Hematopoietic multipotent progenitor cell (in vitro differentiated cells): ENCODE results near the gene ENKUR. TPM values are rescaled to one million over a fixed set of nuclear protein-coding genes. Genes with fewer than 3 reads are reported as not detected.
"Not testable (repeated sequence)": the region's sequence is repeated elsewhere in the genome, so short reads cannot be mapped to it uniquely, and the experiment has no call there.

Source experiments
- DNase-seq, 3 donors: peaks; one replicate each; pipeline ENCODE4 v3.0.0-alpha.2; 2011 to 2015; ENCODE audit warnings: low read depth in 2 of 3, low spot score in 2 of 3
- total RNA-seq: library from RNA; depleted of rRNA; stranded (reverse); fragments of >200 nt; gene quantifications from one replicate; pipeline ENCODE4 v1.2.3, GENCODE V29; 2012

ENKUR gene
- total RNA-seq, 1 donor, result under 0.01 TPM

- DNase-seq, result no peak
Observed at GRCh38 chr10:24979685-24980084, 36.3 kb downstream of the ENKUR start.

GRCh38 chr10:24974976-24975375 lies 41.0 kb downstream of the ENKUR start:
- no peak for DNase-seq

- no peak for DNase-seq
Observed at GRCh38 chr10:24973163-24973562, 42.8 kb downstream of the ENKUR start.

DNA sequence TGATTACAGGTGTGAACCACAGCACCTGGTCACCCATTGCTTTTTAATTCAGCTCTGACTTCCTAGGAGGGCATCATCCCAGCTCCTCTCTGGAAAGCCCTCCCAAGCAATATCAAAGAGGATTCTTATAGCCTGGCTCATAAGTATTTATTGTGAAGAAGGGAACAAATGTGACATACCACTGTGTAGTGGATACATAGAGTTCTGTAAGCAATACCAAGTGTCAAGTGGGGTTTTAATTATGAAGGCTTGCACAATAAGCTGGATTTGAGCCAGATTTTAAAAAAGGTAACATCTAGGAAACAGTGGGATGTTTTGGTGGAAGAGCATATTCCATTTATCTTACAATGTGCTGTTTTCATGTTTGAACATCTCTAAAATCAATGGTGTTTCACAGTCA lies 44.6 kb downstream of the ENKUR start:
- no peak for DNase-seq

DNA sequence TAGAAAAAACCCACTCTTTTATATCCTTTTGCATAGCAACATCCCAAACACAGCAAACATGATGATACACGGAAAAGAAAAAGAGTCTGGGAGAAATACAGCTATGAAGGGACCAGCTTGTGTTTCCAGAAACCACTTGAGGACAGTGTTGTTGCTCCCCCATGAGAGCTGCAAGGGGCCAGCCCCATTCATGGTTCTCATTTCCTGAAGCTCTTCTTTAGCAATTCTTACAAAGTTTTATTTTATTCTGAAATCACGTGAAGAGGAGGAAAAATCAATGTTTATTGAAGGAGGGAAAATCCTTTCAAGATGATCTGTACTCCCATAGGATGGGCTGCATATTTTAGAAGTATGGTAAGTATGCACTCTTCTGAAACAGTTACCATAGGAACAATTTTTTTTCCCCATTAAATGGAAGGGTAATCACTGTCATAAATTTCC lies 46.1 kb downstream of the ENKUR start:
- DNase-seq, result no peak

DNA sequence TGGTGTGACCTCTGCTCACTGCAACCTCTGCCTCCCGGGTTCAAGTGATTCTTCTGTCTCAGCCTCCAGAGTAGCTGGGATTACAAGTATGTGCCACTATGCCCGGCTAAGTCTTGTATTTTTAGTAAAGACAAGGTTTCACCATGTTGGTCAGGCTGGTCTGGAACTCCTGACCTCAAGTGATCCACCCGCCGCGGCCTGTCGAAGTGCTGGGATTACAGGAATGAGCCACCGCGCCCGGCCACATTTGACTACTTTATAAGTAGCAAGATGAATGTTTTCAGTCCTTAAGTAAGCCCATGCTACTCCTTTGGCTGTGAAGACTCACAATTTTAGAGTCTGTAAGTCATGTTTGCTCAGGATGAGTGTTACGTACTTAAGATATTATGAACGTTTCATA lies 47.0 kb downstream of the ENKUR start:
- not testable (repeated sequence) for DNase-seq

DNA sequence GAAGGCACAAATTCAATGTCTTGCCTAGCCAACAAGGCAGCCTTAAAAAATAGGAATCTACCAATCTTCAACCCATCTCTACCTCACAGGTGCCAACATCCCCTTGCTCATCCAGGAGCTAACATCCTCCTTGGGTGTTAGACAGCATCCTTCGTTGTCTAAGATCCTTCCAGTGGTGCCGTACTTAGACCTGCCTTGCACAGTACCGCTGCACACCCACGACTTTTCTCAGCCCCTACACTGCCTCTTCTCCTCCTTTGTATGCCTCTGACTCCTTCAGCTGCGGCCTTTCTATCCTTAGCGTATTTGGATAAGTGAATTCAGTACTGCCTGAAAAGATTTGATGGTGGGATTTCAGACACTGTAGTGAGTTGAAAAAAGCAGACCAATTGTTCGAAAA lies 47.6 kb downstream of the ENKUR start:
- no peak for DNase-seq

DNA sequence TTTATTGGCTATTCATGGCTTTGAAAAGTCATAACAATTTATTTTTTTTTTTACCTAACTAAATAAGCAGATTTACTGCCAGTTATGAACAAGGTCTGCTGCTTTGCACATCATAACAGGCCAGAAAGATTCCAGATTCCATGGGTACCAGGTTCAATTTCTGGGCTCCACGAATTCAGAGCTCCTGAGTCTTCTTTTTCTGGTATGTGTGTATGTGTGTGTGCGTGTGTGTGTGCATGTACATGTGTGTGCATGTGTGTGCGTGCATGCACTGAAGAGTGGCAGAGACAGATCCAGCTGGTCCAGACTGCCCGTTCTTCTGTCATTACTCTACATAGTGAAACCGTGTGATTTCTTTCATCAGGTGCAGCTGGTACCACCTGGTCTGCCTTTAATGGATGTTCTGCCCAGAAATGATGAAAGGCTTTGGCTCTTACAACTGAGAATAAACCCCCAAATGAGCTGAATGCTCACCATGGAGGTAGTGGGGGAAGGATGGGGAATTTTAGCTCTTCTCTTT lies 48.9 kb downstream of the ENKUR start:
- DNase-seq, result no peak

GRCh38 chr10:24965051-24965450 lies 50.9 kb downstream of the ENKUR start:
- DNase-seq, result no peak

DNA sequence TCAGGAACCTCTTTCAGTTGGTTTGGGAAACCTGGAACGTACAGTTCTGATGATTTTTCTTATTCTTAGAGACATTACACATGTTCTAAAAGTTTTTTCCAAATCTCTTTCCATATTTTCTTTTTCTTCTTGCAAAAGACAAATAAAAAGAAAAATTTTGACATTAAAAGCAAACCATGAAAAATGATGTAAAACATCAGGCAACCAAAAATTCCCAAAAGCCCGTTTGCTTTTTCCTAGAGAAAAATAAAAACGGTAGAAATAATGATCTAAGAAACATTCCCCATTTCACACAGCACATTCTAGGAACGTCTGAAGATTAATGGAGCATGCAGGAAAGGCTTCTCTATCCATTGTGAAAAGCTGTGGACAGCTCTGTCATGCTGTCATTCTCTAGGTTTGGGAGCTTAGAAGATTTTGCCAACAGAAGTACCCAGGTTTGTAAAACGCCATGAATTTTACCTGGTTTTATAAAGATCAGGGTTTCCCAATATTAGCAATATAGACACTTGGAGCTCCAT lies 52.4 kb downstream of the ENKUR start:
- DNase-seq, result no peak

DNA sequence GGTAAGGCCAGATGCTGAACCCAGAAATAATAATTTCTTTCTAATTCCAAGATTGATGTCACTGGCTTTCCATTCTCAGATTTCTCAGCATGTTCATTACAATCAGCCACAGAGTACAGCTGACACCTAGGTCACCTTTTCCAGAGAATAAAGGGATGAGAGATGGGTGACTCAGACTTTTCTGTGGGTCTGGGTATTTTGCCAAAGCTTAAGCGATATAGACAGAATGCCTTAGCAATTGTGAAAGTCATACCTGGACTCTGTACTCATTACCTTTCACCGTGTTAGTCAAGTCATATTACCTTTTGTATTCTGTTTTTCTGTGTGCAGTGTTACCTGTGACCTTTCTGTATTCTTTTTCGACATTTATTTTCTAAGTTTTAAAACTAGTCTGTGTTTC lies 53.0 kb downstream of the ENKUR start:
- no peak for DNase-seq

GRCh38 chr10:24961582-24961981 lies 54.4 kb downstream of the ENKUR start:
- DNase-seq, result no peak

DNA sequence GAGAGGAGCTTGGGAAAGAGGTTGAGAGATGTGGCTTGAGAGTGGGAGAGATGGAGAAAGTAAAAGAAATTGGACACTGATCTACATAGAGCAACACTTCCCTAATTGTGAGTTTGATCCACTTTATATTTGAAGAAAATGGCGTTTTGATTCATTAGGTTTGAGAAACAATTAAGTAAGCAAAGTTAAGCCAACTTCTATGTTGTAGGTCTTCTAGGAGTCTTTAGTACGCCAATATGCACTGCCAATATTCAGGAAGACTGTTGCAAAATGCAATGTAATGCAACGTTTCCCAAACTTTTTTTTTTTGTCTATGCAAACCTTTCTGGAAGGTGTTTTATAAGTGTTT lies 56.6 kb downstream of the ENKUR start:
- DNase-seq, result no peak

DNA sequence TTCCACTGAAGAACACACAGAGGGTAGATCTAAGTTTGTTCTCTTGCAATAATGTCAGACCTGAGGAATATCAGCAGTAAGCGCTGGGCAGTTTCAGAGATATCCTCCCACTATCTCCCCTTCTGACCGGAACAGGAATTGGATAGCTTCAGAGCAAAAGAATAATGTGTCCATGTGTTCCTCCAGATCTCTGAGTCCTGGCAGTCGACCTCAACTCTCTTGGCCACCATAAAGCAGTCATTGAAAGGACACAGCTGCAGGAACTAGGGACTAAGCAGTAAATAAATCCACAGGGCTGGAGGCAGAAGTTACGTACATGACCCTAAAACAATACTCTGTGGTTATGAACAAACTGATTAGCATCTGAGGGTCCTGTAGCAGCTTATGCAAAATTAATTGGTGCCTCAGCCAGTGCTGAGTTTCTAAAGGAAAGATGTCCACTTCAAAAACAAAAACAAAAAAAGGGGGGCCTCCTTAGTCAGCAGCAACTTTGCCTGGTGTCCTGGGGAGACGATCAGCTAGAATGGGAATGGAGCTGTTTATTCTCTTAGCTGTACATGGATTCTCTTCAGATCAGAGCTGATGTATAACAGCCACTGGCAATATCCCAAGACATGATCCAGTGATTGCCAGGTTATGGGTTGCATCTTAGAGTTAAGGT lies 57.1 kb downstream of the ENKUR start:
- peak in 1 of 3 donors; percentile 3 for DNase-seq

GRCh38 chr10:24958091-24958720 lies 57.8 kb downstream of the ENKUR start:
- no peak for DNase-seq

DNA sequence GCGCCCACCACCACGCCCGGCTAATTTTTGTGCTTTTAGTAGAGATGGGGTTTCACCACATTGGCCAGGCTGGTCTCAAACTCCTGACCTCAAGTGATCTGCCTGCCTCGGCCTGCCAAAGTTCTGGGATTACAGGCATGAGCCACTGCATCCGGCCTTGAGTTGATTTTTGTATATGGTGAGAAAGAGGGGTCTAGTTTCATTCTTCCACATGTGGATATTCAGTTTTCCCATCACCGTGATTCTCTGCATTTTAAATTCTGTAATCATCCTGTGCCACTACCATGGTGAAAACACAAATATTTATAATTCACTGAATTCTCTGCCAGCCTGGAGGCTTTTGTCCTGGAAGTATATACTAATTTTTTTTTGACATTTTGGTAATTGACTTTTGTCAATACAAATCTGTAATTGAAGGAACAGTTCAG lies 58.3 kb downstream of the ENKUR start:
- DNase-seq, result not testable (repeated sequence)

- no peak for DNase-seq
Observed at GRCh38 chr10:24953675-24954074, 62.3 kb downstream of the ENKUR start.

- peak in 2 of 3 donors; percentile 51 to 54 for DNase-seq
Observed at GRCh38 chr10:24952707-24953645, 63.0 kb downstream of the ENKUR start.

DNA sequence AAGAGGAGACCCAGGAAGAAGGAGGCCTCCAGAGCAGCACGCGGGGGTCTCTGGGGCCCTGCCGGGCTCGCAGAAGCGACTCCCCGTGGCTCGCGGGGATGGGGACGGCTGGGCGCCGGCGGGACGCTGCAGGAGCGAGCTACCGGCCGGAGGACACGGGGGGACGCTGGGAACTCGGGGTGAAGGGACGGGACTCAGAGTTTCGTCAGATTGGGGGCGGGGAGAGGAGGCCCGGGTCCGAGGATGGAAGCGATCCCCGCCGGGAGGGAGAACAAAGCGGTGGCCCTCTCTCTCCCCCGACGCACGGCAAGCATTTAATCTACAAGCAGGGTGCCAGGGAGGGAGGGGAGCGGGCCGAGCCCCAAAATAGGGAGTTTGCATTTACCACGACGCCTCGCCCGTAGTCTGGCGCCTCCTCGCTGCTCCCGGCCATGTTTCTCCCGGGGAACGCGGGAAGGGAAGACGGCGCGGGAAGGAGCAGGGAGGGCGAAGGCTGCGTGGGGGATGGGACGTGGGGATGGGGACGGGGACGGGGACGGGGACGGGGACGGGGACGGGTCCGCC lies 63.7 kb downstream of the ENKUR start, which contains the start of gene PRTFDC1:
TSS of gene PRTFDC1 (minus strand) at position 464 of the 564 bp plus-strand sequence. CDS start at position 433, 31 bp downstream.
- peak in 2 of 3 donors; percentile 29 to 43 for DNase-seq
